Activated T-cell treated with anti-CD3 and anti-CD28 coated beads, Interleukin-2, amount 50 U/mL, for 72 hours (primary cell): ENCODE measurements around the gene MACROH2A2. TPM values are rescaled to one million over a fixed set of nuclear protein-coding genes. Genes with fewer than 3 reads are reported as not detected.
"Not testable (repeated sequence)": the region's sequence is repeated elsewhere in the genome, so short reads cannot be mapped to it uniquely, and the experiment has no call there.

Experiments
- ATAC-seq, 2 donors: fragments of 150-1000 bp; cut with Tn5 transposase; replicated peaks in 1 of 2; 2 replicates each; pipeline ENCODE4 v1.10.0; 2021; ENCODE audit warnings: moderate library complexity in 2 of 2, mild to moderate bottlenecking in 1 of 2
- DNase-seq, 2 donors: peaks; one replicate each; pipeline ENCODE4 v3.0.0; 2021 to 2022; ENCODE audit warnings: mixed read lengths in 1 of 2
- H3K27ac Mint-ChIP-seq: one replicate; pipeline ENCODE4 v1.8.0; 2022; ENCODE audit warnings: mild to moderate bottlenecking, moderate library complexity, mixed read lengths
- H3K27me3 Mint-ChIP-seq: one replicate; pipeline ENCODE4 v1.8.0; 2022; ENCODE audit warnings: low read depth, mixed read lengths
- H3K36me3 Mint-ChIP-seq, 2 donors: one replicate each; pipeline ENCODE4 v1.8.0; 2022; ENCODE audit warnings: mixed read lengths in 2 of 2, mild to moderate bottlenecking in 1 of 2; ENCODE audit not compliant: insufficient read depth in 2 of 2
- H3K4me1 Mint-ChIP-seq: one replicate; pipeline ENCODE4 v1.8.0; 2022; ENCODE audit warnings: low read depth, mixed read lengths
- H3K4me3 Mint-ChIP-seq, 2 donors: one replicate each; pipeline ENCODE4 v1.8.0; 2022; ENCODE audit warnings: mild to moderate bottlenecking in 2 of 2, mixed read lengths in 2 of 2, moderate library complexity in 2 of 2
- H3K9me3 Mint-ChIP-seq, 2 donors: one replicate each; pipeline ENCODE4 v1.8.0; 2022; ENCODE audit warnings: mixed read lengths in 2 of 2
- total RNA-seq, 2 donors: library from RNA; stranded (reverse); gene quantifications; one replicate each; pipeline ENCODE4 v1.2.3, GENCODE V29; 2022

Gene MACROH2A2
- total RNA-seq, 2 donors from 2014 or later, result 6.2 to 8.4 TPM

DNA sequence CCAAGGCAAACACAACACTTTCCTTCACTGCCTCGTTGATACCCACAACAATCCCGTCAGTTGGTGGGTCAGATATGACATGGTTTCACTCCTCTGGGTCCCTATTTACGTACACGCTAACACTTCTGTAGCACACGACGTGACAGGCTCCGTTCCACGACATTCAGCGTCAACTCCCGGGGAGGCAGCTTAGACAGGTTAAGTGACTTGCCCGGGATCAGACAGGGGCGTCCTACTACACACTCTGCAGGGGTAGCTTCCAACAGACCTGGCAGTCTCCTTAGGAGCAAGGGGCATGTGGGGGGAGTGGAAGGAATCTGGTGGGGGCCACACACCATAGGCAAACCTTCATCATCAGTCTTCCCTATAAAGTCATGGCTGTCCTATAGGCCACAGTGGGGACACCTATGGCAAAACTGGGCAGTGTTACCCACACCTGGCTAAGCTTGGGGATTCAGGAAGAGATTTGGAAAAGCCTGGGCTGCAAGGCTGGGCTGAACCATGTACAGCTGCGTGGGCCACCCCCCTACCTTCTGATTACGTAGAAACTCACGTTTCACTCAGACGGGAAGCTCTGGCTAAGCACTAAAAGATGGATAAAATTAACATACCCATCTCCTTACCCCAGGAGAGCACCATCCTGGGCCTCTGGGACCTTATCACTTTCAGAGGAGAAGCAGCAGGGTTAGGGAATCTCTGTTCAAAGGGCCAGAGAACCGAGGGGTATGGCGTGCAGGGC, 91.9 kb downstream of the MACROH2A2 start:
- Mint-ChIP-seq H3K9me3 (no peaks in the 10 kb centered on the region), H3K4me3 (peak overlapping the region; percentile 83 to 92), H3K4me1 (peaks cover 29% of the 10 kb centered on the region), H3K36me3 (no peaks in the 10 kb centered on the region), H3K27me3 (no peaks in the 10 kb centered on the region), H3K27ac (no peak overlapping the region)
- DNase-seq (no peak), ATAC-seq (no peak)

GRCh38 chr10:70145166-70145665, 92.6 kb downstream of the MACROH2A2 start:
- Mint-ChIP-seq H3K4me3 (peak overlapping the region; percentile 83 to 92), H3K27me3 (no peaks in the 10 kb centered on the region), H3K27ac (peak overlapping the region; percentile 42), H3K9me3 (no peaks in the 10 kb centered on the region), H3K36me3 (peaks cover 0 to 2% of the 10 kb centered on the region in 2 donors), H3K4me1 (peaks cover 29% of the 10 kb centered on the region)
- peak in 1 of 2 donors; percentile 17 for ATAC-seq
- DNase-seq, result no peak

GRCh38 chr10:70145666-70146488, 93.2 kb downstream of the MACROH2A2 start:
- peak; percentile 66 to 73 for ATAC-seq
- H3K4me3 Mint-ChIP-seq, result peak overlapping the region; percentile 83 to 92
- no peaks in the 10 kb centered on the region for H3K27me3 Mint-ChIP-seq
- peaks cover 0 to 2% of the 10 kb centered on the region in 2 donors for H3K36me3 Mint-ChIP-seq
- H3K9me3 Mint-ChIP-seq, result no peaks in the 10 kb centered on the region
- peak overlapping the region; percentile 26 for H3K27ac Mint-ChIP-seq
- DNase-seq, result peak; percentile 75 to 81
- H3K4me1 Mint-ChIP-seq, result peaks cover 29% of the 10 kb centered on the region

GRCh38 chr10:70146489-70147258, 94.0 kb downstream of the MACROH2A2 start, which contains the start of gene TYSND1:
TSS of gene TYSND1 (minus strand) at chr10:70146700. CDS start at chr10:70146586, 114 bp downstream.
- no peaks in the 10 kb centered on the region for H3K9me3 Mint-ChIP-seq
- ATAC-seq (peak; percentile 82 to 85), DNase-seq (peak; percentile 91 to 96)
- H3K27me3 Mint-ChIP-seq, result no peaks in the 10 kb centered on the region
- peaks cover 0 to 8% of the 10 kb centered on the region in 2 donors for H3K36me3 Mint-ChIP-seq
- peaks cover 29% of the 10 kb centered on the region for H3K4me1 Mint-ChIP-seq
- peak within 1 kb of the TSS; percentile 83 to 92 for H3K4me3 Mint-ChIP-seq
- H3K27ac Mint-ChIP-seq, result peak within 1 kb of the TSS; percentile 96

DNA sequence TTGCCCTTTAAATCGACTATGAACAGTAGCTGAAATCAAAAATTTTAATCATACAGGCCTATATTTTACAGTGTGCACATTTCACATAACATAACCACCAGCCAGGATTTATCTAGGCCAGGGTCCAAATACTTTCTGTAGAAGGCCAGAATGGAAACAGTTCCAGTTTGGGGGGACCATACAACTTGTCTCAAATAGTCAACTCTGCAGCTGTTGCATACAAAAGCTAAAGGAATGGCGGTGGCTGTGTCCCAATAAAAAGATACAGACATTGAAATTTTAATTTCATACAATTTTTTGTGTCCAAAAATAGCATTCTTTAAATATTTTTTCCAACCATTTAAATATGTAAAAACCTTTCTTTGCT, 94.6 kb downstream of the MACROH2A2 start:
- no peak for DNase-seq
- Mint-ChIP-seq H3K4me3 (peak overlapping the region; percentile 83 to 92), H3K36me3 (peaks cover 0 to 12% of the 10 kb centered on the region in 2 donors), H3K4me1 (peaks cover 29% of the 10 kb centered on the region), H3K27ac (peak overlapping the region; percentile 96), H3K27me3 (no peaks in the 10 kb centered on the region), H3K9me3 (no peaks in the 10 kb centered on the region)
- no peak for ATAC-seq

- Mint-ChIP-seq H3K27me3 (no peaks in the 10 kb centered on the region), H3K4me3 (no peak overlapping the region), H3K27ac (no peak overlapping the region), H3K4me1 (peaks cover 23% of the 10 kb centered on the region), H3K36me3 (peaks cover 0 to 23% of the 10 kb centered on the region in 2 donors), H3K9me3 (no peaks in the 10 kb centered on the region)
- DNase-seq (no peak), ATAC-seq (no peak)
Measured at GRCh38 chr10:70148516-70148915, 95.9 kb downstream of the MACROH2A2 start.

DNA sequence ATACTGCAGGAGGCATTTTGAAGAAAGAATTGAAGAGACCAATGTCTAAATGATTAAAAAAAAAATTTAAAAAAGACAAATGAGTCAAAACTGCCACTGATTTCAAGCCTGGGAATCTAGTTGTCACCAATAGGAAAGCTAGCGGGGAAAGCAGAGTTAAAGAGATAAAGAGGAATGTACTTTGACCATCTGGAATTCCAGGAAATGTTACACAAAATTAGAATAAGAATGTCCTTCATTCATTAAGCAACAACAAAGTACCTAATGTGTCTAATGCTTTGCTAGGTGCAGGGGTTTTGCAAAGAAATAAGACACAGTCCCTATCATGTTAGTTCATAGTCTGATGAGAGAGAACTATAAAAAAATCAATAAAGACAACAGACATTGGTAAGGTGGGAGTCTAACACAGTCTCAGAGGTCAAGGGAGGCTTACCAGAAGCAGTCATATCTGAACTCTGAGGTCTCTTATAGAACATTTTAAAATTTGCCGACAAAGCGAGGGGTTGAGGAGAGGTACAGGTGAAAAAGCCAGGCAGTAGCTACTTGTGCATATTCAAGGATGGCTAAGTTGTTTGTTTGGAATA, 102.7 kb downstream of the MACROH2A2 start:
- DNase-seq (no peak), ATAC-seq (no peak)
- H3K9me3 Mint-ChIP-seq, result no peaks in the 10 kb centered on the region
- H3K4me1 Mint-ChIP-seq, result peaks cover 40% of the 10 kb centered on the region
- H3K27ac Mint-ChIP-seq, result peak overlapping the region; percentile 76
- peaks cover 8 to 57% of the 10 kb centered on the region in 2 donors for H3K36me3 Mint-ChIP-seq
- H3K4me3 Mint-ChIP-seq, result no peak overlapping the region
- no peaks in the 10 kb centered on the region for H3K27me3 Mint-ChIP-seq

DNA sequence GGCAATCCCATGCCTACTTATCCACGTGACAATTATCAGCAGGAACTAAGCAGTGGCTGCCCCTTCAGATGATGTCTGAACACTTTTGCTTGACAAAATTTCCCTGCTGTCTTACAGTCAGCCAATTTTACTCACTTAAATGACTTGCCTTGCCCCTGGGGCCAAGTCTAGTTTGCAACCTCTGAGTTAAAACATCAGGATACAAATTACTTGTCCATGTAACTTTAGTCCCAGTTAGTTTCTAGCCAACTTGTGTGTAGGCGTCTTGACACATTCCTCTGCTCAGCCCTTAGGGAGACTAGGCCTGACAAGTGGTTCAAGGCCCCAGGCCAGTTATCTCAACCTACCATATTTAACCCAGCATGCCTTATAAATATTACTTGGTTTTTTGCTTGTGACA, 105.5 kb downstream of the MACROH2A2 start:
- DNase-seq (no peak), ATAC-seq (no peak)
- Mint-ChIP-seq H3K36me3 (peaks cover 8 to 57% of the 10 kb centered on the region in 2 donors), H3K4me1 (peaks cover 67% of the 10 kb centered on the region), H3K27me3 (no peaks in the 10 kb centered on the region), H3K4me3 (no peak overlapping the region), H3K9me3 (no peaks in the 10 kb centered on the region), H3K27ac (no peak overlapping the region)

DNA sequence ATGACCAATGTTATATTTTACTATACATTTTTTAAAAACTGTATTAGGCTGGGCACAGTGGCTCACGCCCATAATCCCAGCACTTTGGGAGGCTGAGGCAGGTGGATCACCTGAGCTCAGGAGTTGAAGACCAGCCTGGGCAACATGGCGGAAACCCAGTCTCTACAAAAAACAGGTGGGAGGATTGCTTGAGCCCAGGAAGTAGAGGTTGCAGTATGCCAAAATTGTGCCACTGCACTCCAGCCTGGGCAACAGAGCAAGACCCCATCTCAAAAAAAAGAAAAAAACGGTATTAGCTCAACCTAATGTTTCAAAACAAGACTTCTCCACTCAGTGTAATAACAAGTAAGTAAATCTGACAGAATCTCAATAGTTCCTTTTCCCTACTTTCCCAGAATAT, 106.7 kb downstream of the MACROH2A2 start:
- H3K4me1 Mint-ChIP-seq, result peaks cover 75% of the 10 kb centered on the region
- not testable (repeated sequence) for H3K4me3 Mint-ChIP-seq

DNA sequence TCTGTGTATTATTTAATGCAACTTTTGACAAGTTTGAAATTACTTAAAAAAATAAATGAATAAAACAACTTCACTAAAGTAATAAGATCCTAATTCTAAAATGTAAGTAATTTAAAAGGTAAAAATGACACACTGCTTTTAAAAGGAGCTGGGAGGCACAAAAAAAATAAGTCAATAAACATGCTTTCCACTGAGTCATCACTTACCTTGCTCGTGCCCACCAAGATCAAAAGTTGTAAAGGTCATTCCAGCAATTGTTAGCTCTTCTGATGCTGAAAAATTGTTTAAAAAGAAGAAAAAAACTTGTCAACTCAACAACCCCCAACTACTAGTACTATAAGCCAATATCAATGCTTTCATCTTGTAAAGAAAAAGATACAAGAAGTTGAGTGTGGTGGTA, 108.2 kb downstream of the MACROH2A2 start:
- ATAC-seq (no peak), DNase-seq (no peak)
- H3K4me3 Mint-ChIP-seq, result peak overlapping the region; percentile 79 to 92
- H3K27me3 Mint-ChIP-seq, result no peaks in the 10 kb centered on the region
- H3K36me3 Mint-ChIP-seq, result peaks cover 13 to 42% of the 10 kb centered on the region in 2 donors
- peak overlapping the region; percentile 45 for H3K27ac Mint-ChIP-seq
- H3K4me1 Mint-ChIP-seq, result peaks cover 76% of the 10 kb centered on the region
- no peaks in the 10 kb centered on the region for H3K9me3 Mint-ChIP-seq

More for the DNA sequence above, 106.7 kb downstream of the MACROH2A2 start:
- H3K27me3 Mint-ChIP-seq, ATAC-seq, H3K9me3 Mint-ChIP-seq, H3K27ac Mint-ChIP-seq, DNase-seq: not testable (repeated sequence)
- H3K36me3 Mint-ChIP-seq, result peaks cover 12 to 53% of the 10 kb centered on the region in 2 donors
